ENCODE measurements around the gene IREB2.
A peak's percentile ranks its signal among the peaks of the same experiment; 100 is the strongest.
"Not testable (repeated sequence)": the region's sequence is repeated elsewhere in the genome, so short reads cannot be mapped to it uniquely, and the experiment has no call there.

Gene IREB2

DNA sequence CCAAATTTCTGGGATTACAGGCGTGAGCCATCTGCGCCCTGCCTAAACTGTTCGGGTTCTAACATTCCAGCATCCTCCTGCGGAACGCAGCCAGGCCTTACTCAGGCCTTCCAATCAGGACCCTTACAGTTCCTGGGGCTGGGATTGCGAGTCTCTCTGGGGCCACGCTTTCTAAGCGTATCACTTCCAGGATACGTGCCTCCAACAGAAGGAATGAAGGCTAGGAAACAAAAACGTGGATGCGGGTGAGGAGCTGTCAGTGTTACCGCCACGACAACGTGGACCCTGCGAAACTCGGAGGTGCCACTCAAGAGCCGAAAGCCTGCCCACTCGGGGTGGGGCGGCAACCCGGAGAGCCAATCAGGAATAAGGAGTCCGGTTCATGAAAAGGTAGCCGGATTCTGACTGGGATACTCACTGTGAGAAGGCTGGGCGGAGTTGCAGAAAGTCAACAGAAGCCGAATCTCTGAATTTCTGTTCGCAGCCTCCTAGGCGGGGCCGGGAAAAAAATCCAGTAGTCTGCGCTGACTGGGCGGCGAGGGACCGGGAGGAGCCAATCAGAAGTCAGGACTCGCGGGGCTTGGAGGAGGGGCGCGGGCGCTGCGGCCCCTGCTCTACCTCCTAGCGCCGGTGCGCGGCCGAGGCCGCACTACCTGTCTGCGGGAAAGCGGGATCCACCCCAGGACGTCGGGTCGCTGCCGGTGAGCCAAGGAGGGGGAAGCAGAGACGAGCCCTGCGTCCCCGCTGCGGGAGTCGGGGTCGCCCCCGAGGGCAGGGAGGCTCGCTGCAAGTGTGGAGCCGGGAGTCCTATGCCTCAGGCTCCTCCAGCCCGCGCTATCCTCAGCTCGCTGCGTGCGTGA lies 69.2 kb downstream of the IREB2 start, which contains the start of gene HYKK:
TSS of gene HYKK (plus strand) at position 607 of the 860 bp plus-strand sequence. CDS start 5,512 bp downstream, outside the sequence.
- Histone ChIP-seq H3K9ac (peak within 1 kb of the TSS; percentile 25; the same call in 1 of the 2 replicates), H4K20me1 (ENCODE audit: insufficient read depth) (no peaks in the 10 kb centered on the region), H3K4me3 (IDR thresholded peaks at IDR 0.05; ENCODE audit: insufficient read depth, low read depth, low read length) (no peak within 1 kb of the TSS), H3K27ac (no peak within 1 kb of the TSS), H3K4me2 (peak within 1 kb of the TSS; percentile 91), H2AFZ (ENCODE audit: low read depth) (peak within 1 kb of the TSS; percentile 73), H3K4me1 (ENCODE audit: low read depth, poor library complexity, severe bottlenecking) (peaks cover 41% of the 10 kb centered on the region), H3K36me3 (ENCODE audit: insufficient read depth) (no peaks in the 10 kb centered on the region), H3K79me2 (ENCODE audit: insufficient read depth, low read depth) (peaks cover 6% of the 10 kb centered on the region; the same call in 1 of the 2 replicates), H3K27me3 (ENCODE audit: insufficient read depth, low read depth) (no peaks in the 10 kb centered on the region)
- TF ChIP-seq, protein P1, sequence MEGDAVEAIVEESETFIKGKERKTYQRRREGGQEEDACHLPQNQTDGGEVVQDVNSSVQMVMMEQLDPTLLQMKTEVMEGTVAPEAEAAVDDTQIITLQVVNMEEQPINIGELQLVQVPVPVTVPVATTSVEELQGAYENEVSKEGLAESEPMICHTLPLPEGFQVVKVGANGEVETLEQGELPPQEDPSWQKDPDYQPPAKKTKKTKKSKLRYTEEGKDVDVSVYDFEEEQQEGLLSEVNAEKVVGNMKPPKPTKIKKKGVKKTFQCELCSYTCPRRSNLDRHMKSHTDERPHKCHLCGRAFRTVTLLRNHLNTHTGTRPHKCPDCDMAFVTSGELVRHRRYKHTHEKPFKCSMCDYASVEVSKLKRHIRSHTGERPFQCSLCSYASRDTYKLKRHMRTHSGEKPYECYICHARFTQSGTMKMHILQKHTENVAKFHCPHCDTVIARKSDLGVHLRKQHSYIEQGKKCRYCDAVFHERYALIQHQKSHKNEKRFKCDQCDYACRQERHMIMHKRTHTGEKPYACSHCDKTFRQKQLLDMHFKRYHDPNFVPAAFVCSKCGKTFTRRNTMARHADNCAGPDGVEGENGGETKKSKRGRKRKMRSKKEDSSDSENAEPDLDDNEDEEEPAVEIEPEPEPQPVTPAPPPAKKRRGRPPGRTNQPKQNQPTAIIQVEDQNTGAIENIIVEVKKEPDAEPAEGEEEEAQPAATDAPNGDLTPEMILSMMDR (conservative IDR thresholded peaks at IDR 0.05; ENCODE audit: low read depth, low read length) = no peak

DNA sequence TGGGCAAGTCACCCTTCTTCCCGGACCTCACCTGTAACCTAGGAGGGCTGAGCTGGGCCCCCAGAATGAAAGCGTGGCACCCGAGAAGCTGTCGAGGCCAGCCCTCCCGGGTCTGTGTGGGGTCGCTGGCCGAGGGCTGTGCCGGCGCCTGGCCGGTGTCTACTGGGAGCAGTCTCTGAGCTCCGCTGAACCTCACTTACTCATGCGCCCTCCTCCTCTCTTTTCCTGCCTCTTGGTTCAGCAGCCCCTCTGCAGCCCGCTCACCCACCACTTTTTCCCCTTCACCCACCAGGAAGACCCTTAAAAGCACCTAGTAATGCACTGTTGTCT lies 69.8 kb downstream of the IREB2 start:
- H3K4me2 ChIP-seq = peak overlapping the region; percentile 91
- peaks cover 6% of the 10 kb centered on the region; the same call in 1 of the 2 replicates for H3K79me2 ChIP-seq (ENCODE audit: insufficient read depth, low read depth)
- TF ChIP-seq, protein P1 (conservative IDR thresholded peaks at IDR 0.05; ENCODE audit: low read depth, low read length) = no peak
- H3K9ac ChIP-seq = peak overlapping the region; percentile 25; the same call in 1 of the 2 replicates
- H3K27me3 ChIP-seq (ENCODE audit: insufficient read depth, low read depth) = no peaks in the 10 kb centered on the region
- peak overlapping the region; percentile 73 for H2AFZ ChIP-seq (ENCODE audit: low read depth)
- no peaks in the 10 kb centered on the region for H4K20me1 ChIP-seq (ENCODE audit: insufficient read depth)
- no peak overlapping the region for H3K27ac ChIP-seq
- H3K4me3 ChIP-seq (IDR thresholded peaks at IDR 0.05; ENCODE audit: insufficient read depth, low read depth, low read length) = no peak overlapping the region
- H3K4me1 ChIP-seq (ENCODE audit: low read depth, poor library complexity, severe bottlenecking) = peaks cover 41% of the 10 kb centered on the region
- no peaks in the 10 kb centered on the region for H3K36me3 ChIP-seq (ENCODE audit: insufficient read depth)

- TF ChIP-seq, protein P1 (conservative IDR thresholded peaks at IDR 0.05; ENCODE audit: low read depth, low read length) = no peak
Observed at GRCh38 chr15:78508272-78508671, 70.3 kb downstream of the IREB2 start.

GRCh38 chr15:78509726-78510312 lies 71.8 kb downstream of the IREB2 start:
- no peaks in the 10 kb centered on the region for H3K36me3 ChIP-seq (ENCODE audit: insufficient read depth)
- peaks cover 6% of the 10 kb centered on the region; the same call in 1 of the 2 replicates for H3K79me2 ChIP-seq (ENCODE audit: insufficient read depth, low read depth)
- H3K27me3 ChIP-seq (ENCODE audit: insufficient read depth, low read depth) = no peaks in the 10 kb centered on the region
- no peak overlapping the region for H3K9ac ChIP-seq
- H2AFZ ChIP-seq (ENCODE audit: low read depth) = peak overlapping the region; percentile 4; the same call in 1 of the 2 replicates
- no peak overlapping the region for H3K4me3 ChIP-seq (IDR thresholded peaks at IDR 0.05; ENCODE audit: insufficient read depth, low read depth, low read length)
- no peaks in the 10 kb centered on the region for H4K20me1 ChIP-seq (ENCODE audit: insufficient read depth)
- H3K4me2 ChIP-seq = peak overlapping the region; percentile 91
- no peak overlapping the region for H3K27ac ChIP-seq
- peaks cover 41% of the 10 kb centered on the region for H3K4me1 ChIP-seq (ENCODE audit: low read depth, poor library complexity, severe bottlenecking)
- TF ChIP-seq, protein P1 (conservative IDR thresholded peaks at IDR 0.05; ENCODE audit: low read depth, low read length) = no peak

More at GRCh38 chr15:78508272-78508671, 70.3 kb downstream of the IREB2 start:
- H3K4me3 ChIP-seq (IDR thresholded peaks at IDR 0.05; ENCODE audit: insufficient read depth, low read depth, low read length) = no peak overlapping the region
- no peaks in the 10 kb centered on the region for H4K20me1 ChIP-seq (ENCODE audit: insufficient read depth)
- no peaks in the 10 kb centered on the region for H3K27me3 ChIP-seq (ENCODE audit: insufficient read depth, low read depth)
- no peaks in the 10 kb centered on the region for H3K36me3 ChIP-seq (ENCODE audit: insufficient read depth)
- peak overlapping the region; percentile 25; the same call in 1 of the 2 replicates for H3K9ac ChIP-seq
- H3K79me2 ChIP-seq (ENCODE audit: insufficient read depth, low read depth) = peaks cover 6% of the 10 kb centered on the region; the same call in 1 of the 2 replicates
- peak overlapping the region; percentile 91 for H3K4me2 ChIP-seq
- peaks cover 41% of the 10 kb centered on the region for H3K4me1 ChIP-seq (ENCODE audit: low read depth, poor library complexity, severe bottlenecking)
- no peak overlapping the region for H3K27ac ChIP-seq
- H2AFZ ChIP-seq (ENCODE audit: low read depth) = peak overlapping the region; percentile 73

DNA sequence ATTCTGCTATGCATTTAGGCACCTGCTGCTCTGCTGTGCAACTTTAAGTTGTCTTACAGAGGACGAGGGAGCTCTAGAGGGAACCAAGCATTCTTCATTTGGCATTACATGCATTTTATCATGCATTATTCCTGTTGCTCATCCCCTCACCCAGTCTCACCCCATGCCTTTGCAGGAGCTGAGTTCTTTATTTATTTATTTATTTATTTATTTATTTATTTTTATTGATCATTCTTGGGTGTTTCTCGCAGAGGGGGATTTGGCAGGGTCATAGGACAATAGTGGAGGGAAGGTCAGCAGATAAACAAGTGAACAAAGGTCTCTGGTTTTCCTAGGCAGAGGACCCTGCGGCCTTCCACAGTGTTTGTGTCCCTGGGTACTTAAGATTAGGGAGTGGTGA lies 82.0 kb downstream of the IREB2 start:
- H3K4me1 ChIP-seq (ENCODE audit: low read depth, poor library complexity, severe bottlenecking); H3K79me2 ChIP-seq (ENCODE audit: insufficient read depth, low read depth); H3K4me3 ChIP-seq (IDR thresholded peaks at IDR 0.05; ENCODE audit: insufficient read depth, low read depth, low read length); H4K20me1 ChIP-seq (ENCODE audit: insufficient read depth); H3K27ac ChIP-seq; H3K4me2 ChIP-seq; H3K36me3 ChIP-seq (ENCODE audit: insufficient read depth); H3K27me3 ChIP-seq (ENCODE audit: insufficient read depth, low read depth); H3K9ac ChIP-seq; H2AFZ ChIP-seq (ENCODE audit: low read depth): not testable (repeated sequence)
